HepG2 (cell line): Measurements from ENCODE around the gene SIGLEC9. TPM values are rescaled to one million over a fixed set of nuclear protein-coding genes. Genes with fewer than 3 reads are reported as not detected.

Source experiments
- ATAC-seq: fragments of 200-7000 bp; cut with Tn5 transposase; 3 replicates; pipeline ENCODE4 v1.9.1; 2020; ENCODE audit warnings: mild to moderate bottlenecking, moderate library complexity
- BruUV-seq: library from RNA; stranded (reverse); fragments of 400-500 nt; replicated peaks from 2 replicates; lab custom pipeline; 2021; lab: Mats Ljungman, UMichigan
- CTCF ChIA-PET: fragments of 300-600 bp; formaldehyde crosslinking; extraction: SDS; loops from one replicate; lab custom pipeline; 2021; ENCODE audit warnings: low total read pairs, inconsistent platforms, low intra/inter-chr PET ratio; lab: Yijun Ruan, JAX
- POLR2A ChIA-PET: fragments of 350-600 bp; sonication (Branson Sonifier 250); formaldehyde crosslinking; loops from one replicate; lab custom pipeline; 2020; ENCODE audit warnings: antibody characterized with exemption, inconsistent platforms; lab: Yijun Ruan, JAX
- DNase-seq: peaks from one replicate; pipeline ENCODE4 v3.0.0-alpha.2; 2015; ENCODE audit warnings: low spot score
- FAIRE-seq: peaks from 3 replicates; lab custom pipeline; 2011; peaks lifted over from hg19 to GRCh38; lab: Jason Lieb, UNC
- H2AFZ ChIP-seq: one replicate; pipeline ENCODE4 v1.6.1; 2011; ENCODE audit warnings: low read length, inconsistent platforms
- H3K27ac ChIP-seq: fragments of 300-600 bp; 3 replicates; pipeline ENCODE4 v1.8.0; 2011; ENCODE audit warnings: mixed run types, mild to moderate bottlenecking, mixed read lengths, low read length, inconsistent platforms; ENCODE audit not compliant: insufficient read depth; ENCODE audit errors: extremely low read length
- H3K27me3 ChIP-seq, 2 experiments: fragments of 200-600 bp in 1 of 2; 2 replicates in 1 of 2; 3 replicates in 1 of 2; pipeline versions ENCODE4 v1.6.0 to v1.8.0; 2011; ENCODE audit warnings: low read length in 2 of 2, mild to moderate bottlenecking in 2 of 2, moderate library complexity in 2 of 2, inconsistent platforms in 1 of 2; ENCODE audit not compliant: insufficient read depth in 2 of 2, control insufficient read depth in 1 of 2
- H3K36me3 ChIP-seq, 2 experiments: fragments of 200-600 bp in 1 of 2; replicated peaks in 1 of 2; 2 replicates in 1 of 2; 3 replicates in 1 of 2; pipeline versions ENCODE4 v1.5.1 to v1.8.0; 2011; ENCODE audit warnings: low read length in 2 of 2, inconsistent platforms in 1 of 2; ENCODE audit not compliant: insufficient read depth in 2 of 2, control insufficient read depth in 1 of 2
- H3K4me1 ChIP-seq: 2 replicates; pipeline ENCODE4 v1.5.1; 2012; ENCODE audit warnings: low read length, inconsistent platforms; ENCODE audit not compliant: insufficient read depth
- H3K4me2 ChIP-seq: 2 replicates; pipeline ENCODE4 v1.6.0; 2011; ENCODE audit warnings: low read depth, low read length, inconsistent platforms
- H3K4me3 ChIP-seq, 3 experiments: fragments of 200-600 bp in 1 of 3; sonication (generic), shearing (Covaris generic) in 1 of 3; replicated peaks in 1 of 3; 2 replicates each; pipeline ENCODE4 v1.5.1; 2011 to 2016; ENCODE audit warnings: low read length in 3 of 3, inconsistent platforms in 2 of 3, low read depth in 2 of 3, mild to moderate bottlenecking in 2 of 3, control low read depth in 1 of 3, mixed read lengths in 1 of 3; ENCODE audit not compliant: insufficient read depth in 1 of 3
- H3K79me2 ChIP-seq: one replicate; pipeline ENCODE4 v1.6.1; 2011; ENCODE audit warnings: low read length, inconsistent platforms; ENCODE audit not compliant: insufficient read depth
- H3K9ac ChIP-seq: 2 replicates; pipeline ENCODE4 v1.6.0; 2011; ENCODE audit warnings: mild to moderate bottlenecking, low read depth, low read length, inconsistent platforms; ENCODE audit not compliant: insufficient read depth
- H3K9me3 ChIP-seq: 2 replicates; pipeline ENCODE4 v1.5.1; 2012; ENCODE audit warnings: mild to moderate bottlenecking, low read length
- H4K20me1 ChIP-seq: 2 replicates; pipeline ENCODE4 v1.6.0; 2011; ENCODE audit warnings: inconsistent platforms, mild to moderate bottlenecking, low read length, moderate library complexity; ENCODE audit not compliant: insufficient read depth
- ARID2 ChIP-seq: sonication (generic); formaldehyde crosslinking; IDR thresholded peaks from 2 replicates; pipeline ENCODE4 v1.8.1; 2022; ENCODE audit warnings: mild to moderate bottlenecking, missing genetic modification reagents, borderline replicate concordance
- CBX5 ChIP-seq: sonication (generic); formaldehyde crosslinking; IDR thresholded peaks from 2 replicates; pipeline ENCODE4 v1.4.0; 2020; ENCODE audit warnings: missing genetic modification reagents, borderline replicate concordance
- POLR2AphosphoS5 ChIP-seq: IDR thresholded peaks from 2 replicates; pipeline ENCODE4 v1.6.1; 2012; ENCODE audit warnings: low read depth, low read length
- SOX5 ChIP-seq: IDR thresholded peaks from 2 replicates; pipeline ENCODE4 v1.6.1; 2016; ENCODE audit warnings: borderline replicate concordance
- ZFP36L1 ChIP-seq: sonication (generic); formaldehyde crosslinking; IDR thresholded peaks from 2 replicates; pipeline ENCODE4 v1.8.0; 2022; ENCODE audit warnings: mild to moderate bottlenecking, missing genetic modification reagents, moderate library complexity
- ZNF205 ChIP-seq: IDR thresholded peaks from 2 replicates; pipeline ENCODE4 v1.6.1; 2018; ENCODE audit warnings: missing biosample characterization, missing genetic modification reagents
- ZNF629 ChIP-seq: sonication (generic); formaldehyde crosslinking; conservative IDR thresholded peaks from 2 replicates; pipeline ENCODE4 v1.5.0; 2020; ENCODE audit warnings: missing genetic modification reagents
- WGBS: methylation state at CpG from one replicate; pipeline ENCODE4 v1.1.6; 2017; ENCODE audit warnings: low lambda C conversion rate; 5-methylcytosine and 5-hydroxymethylcytosine counted together
- in situ Hi-C: cut with HindIII; loops from 2 replicates; pipeline ENCODE4 v1.10.0; 2017; ENCODE audit warnings: low pct_unique_long_range_greater_than_20kb; ENCODE audit not compliant: extremely low pct_ligation_motif_present
- intact Hi-C: fragments of 100-400 bp; cut with micrococcal nuclease; formaldehyde crosslinking; loops from one replicate; pipeline ENCODE4 v1.10.0; 2022; ENCODE audit not compliant: unreplicated experiment
- polyA plus RNA-seq, 8 experiments: library from polyadenylated mRNA; depleted of rRNA in 3 of 8; stranded (reverse) in 7 of 8; unstranded in 1 of 8; fragments of >200 nt; fragmentation: Illumina TruSeq in 4 of 8; extraction: Trizol in 4 of 8; gene quantifications; 2 replicates each; pipeline versions ENCODE4 v1.2.1 to v1.2.3, GENCODE V29; 2011 to 2016; ENCODE audit warnings: low read depth in 4 of 8, missing spikeins in 1 of 8, mixed read lengths in 1 of 8; ENCODE audit not compliant: insufficient read depth in 1 of 8
- total RNA-seq, 5 experiments: library from RNA; depleted of rRNA; stranded (reverse); fragments of >200 nt; fragmentation: Illumina TruSeq; extraction: Trizol; gene quantifications; 2 replicates each; pipeline ENCODE4 v1.2.3, GENCODE V29; 2016; ENCODE audit warnings: low read depth in 1 of 5
- TF ChIP-seq, protein P1 (sequence below): sonication (generic); formaldehyde crosslinking; conservative IDR thresholded peaks from 2 replicates; pipeline ENCODE4 v1.4.0; 2020; ENCODE audit warnings: missing genetic modification reagents

Gene SIGLEC9
- total and polyA plus RNA-seq, 2 of the 13 experiments (the other 11 are each of a cell fraction or from before 2014, with no cell fraction given) = not detected

DNA sequence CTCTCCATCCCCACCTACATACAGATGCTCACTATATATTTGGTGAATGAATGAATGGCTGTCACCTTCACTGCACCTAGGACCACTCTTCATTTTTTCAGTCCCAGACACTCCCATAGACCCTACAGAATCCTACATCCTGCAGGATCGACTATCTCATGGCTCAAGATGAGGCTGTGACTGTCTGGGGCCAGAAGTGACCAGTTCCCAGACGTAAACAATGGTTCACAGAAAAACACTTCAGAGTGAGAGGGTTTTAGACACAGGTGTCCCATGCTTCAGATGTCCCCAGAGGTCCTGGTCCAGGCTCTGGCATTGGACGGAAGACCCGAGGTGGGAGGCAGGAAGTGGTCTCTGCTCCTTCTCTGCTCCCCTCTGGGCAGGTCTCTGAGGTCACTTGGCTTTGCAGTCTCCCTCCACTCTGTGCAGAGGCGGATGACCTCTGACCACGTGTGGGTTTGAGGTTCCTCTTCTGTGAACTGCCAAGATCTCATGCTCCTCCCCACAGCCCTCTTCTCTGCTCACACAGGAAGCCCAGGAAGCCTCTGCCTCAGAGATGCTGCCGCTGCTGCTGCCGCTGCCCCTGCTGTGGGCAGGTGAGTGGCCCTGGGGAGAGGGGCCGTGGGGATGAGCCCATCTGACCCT lies 42.3 kb downstream of the SIGLEC9 start:
- intact Hi-C loops = no loop called here
- BruUV-seq = no TSS peak
- DNase-seq = no peak
- H3K9ac ChIP-seq = no peak overlapping the region
- H3K36me3 ChIP-seq = no peaks in the 10 kb centered on the region
- 8% methylated on average over 5 of the region's 9 CpGs for WGBS
- H3K4me2 ChIP-seq = no peak overlapping the region
- H3K27ac ChIP-seq = no peak overlapping the region
- no peaks in the 10 kb centered on the region for H3K79me2 ChIP-seq
- TF ChIP-seq ZNF205 (CRISPR knock-in tag) = no peak
- no peak for TF ChIP-seq ARID2 (CRISPR knock-in tag)
- TF ChIP-seq SOX5 (CRISPR knock-in tag) = no peak
- TF ChIP-seq CBX5 (CRISPR knock-in tag) = no peak
- TF ChIP-seq ZNF629 (CRISPR knock-in tag) = no peak
- TF ChIP-seq POLR2AphosphoS5 = no peak
- TF ChIP-seq, protein P1, sequence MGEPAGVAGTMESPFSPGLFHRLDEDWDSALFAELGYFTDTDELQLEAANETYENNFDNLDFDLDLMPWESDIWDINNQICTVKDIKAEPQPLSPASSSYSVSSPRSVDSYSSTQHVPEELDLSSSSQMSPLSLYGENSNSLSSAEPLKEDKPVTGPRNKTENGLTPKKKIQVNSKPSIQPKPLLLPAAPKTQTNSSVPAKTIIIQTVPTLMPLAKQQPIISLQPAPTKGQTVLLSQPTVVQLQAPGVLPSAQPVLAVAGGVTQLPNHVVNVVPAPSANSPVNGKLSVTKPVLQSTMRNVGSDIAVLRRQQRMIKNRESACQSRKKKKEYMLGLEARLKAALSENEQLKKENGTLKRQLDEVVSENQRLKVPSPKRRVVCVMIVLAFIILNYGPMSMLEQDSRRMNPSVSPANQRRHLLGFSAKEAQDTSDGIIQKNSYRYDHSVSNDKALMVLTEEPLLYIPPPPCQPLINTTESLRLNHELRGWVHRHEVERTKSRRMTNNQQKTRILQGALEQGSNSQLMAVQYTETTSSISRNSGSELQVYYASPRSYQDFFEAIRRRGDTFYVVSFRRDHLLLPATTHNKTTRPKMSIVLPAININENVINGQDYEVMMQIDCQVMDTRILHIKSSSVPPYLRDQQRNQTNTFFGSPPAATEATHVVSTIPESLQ = no peak
- no peak for TF ChIP-seq ZFP36L1 (CRISPR knock-in tag)
- TF ChIP-seq, all 625 proteins: peak for 0
- H3K4me3 ChIP-seq = no peak overlapping the region
- peaks cover 3 to 22% of the 10 kb centered on the region in 2 experiments; a peak in 3 of 5 replicates for H3K27me3 ChIP-seq
- in situ Hi-C loops = no loop called here
- POLR2A ChIA-PET = no interaction called here
- FAIRE-seq = no peak
- no peaks in the 10 kb centered on the region for H3K4me1 ChIP-seq
- no peaks in the 10 kb centered on the region for H4K20me1 ChIP-seq
- ATAC-seq = no peak
- CTCF ChIA-PET = no interaction called here
- H3K9me3 ChIP-seq = no peaks in the 10 kb centered on the region
- no peak overlapping the region for H2AFZ ChIP-seq
